Right renal pelvis (tissue), 4 donors: Measurements from ENCODE around the gene MYOM1. TPM values are rescaled to one million over a fixed set of nuclear protein-coding genes. Genes with fewer than 3 reads are reported as not detected.
"Not testable (repeated sequence)": the region's sequence is repeated elsewhere in the genome, so short reads cannot be mapped to it uniquely, and the experiment has no call there.

ENCODE experiments used
- DNase-seq, 4 donors: peaks; one replicate each; pipeline ENCODE4 v3.0.0-alpha.2; 2013; ENCODE audit warnings: low read depth in 4 of 4, low spot score in 3 of 4, missing footprints in 1 of 4
- polyA plus RNA-seq, 4 donors: library from polyadenylated mRNA; unstranded; fragments of 120-200 nt; gene quantifications; one replicate each; pipeline ENCODE4 v1.2.1, GENCODE V29; 2013; ENCODE audit not compliant: insufficient read length in 4 of 4

MYOM1 gene
- polyA plus RNA-seq, 4 donors = 4.8 to 7.9 (median 7.0) TPM

DNA sequence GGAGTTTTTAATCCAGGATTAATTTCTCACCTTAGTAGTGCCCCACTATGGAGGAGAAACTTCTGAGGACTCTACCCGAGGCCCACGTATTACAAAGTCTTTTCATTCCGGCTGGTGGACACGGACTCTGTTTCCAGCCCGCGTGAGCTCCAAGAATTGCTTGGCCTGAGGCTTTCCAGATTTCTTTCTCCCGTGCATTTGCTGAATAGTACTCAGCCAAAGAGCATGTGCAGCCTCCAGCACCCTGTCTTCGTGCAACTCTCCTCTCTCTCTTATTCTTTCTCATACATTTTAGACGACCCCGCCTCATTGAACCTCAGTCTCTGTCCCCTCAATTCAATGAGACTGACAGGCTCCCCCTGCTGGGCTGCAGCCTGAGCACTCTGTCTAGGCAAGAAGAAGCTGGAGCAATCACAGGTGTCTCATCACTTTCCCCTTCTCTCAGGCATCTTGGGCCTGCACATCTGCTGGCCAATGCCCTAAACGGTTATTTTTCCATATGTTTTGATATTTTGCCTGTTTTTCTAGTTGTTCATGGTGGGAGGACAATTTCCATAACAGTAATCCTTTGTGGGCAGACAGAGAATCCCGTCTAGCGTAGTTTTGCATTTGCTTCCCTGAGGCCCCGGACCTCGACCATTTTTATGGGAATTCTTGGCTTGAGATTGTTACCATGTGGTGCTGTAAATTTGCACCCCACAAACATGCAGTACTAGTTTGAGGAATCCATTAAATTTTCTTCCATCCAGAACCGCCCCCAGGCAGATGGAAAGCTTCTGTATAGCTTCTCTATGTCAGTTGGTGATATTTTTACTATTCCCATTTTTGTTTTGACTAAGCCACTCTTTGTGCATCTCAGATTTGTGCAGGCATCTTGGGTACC, 156.7 kb downstream of the MYOM1 start:
- DNase-seq = no peak

DNA sequence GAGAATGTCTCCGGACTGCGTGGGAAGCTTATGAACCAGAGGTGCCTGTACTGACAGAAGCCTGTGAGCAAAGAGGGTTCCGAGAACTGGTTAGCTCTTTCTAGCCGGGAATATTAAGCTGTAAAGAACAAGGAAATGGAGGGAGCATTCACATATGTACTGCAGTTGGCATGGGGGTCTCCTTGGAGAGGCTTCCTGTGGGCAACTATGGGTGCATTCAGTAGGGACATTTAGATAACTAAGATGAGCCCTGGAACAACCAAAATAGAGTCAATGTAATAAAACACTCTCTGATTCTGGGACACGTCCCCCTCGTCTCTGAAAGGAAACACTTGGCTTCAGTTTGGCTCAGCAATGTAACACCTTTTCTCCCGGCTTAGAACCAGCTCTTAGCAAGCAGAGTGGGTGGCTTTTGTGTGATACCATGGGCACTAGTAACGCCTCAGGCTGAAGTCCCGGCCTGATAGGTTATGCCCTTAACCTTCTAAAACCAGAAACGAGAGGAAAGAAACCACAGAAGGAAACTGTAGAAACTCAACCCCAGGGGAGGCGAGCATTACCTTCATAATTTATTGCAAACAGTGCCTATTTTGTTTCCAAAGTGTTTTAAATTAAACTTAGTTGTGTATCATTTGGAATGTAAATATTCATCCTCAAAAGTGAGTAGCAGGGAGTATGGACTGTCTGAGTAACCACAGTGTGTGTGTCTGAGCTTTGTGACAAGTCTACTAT, 158.0 kb downstream of the MYOM1 start:
- no peak for DNase-seq

DNA sequence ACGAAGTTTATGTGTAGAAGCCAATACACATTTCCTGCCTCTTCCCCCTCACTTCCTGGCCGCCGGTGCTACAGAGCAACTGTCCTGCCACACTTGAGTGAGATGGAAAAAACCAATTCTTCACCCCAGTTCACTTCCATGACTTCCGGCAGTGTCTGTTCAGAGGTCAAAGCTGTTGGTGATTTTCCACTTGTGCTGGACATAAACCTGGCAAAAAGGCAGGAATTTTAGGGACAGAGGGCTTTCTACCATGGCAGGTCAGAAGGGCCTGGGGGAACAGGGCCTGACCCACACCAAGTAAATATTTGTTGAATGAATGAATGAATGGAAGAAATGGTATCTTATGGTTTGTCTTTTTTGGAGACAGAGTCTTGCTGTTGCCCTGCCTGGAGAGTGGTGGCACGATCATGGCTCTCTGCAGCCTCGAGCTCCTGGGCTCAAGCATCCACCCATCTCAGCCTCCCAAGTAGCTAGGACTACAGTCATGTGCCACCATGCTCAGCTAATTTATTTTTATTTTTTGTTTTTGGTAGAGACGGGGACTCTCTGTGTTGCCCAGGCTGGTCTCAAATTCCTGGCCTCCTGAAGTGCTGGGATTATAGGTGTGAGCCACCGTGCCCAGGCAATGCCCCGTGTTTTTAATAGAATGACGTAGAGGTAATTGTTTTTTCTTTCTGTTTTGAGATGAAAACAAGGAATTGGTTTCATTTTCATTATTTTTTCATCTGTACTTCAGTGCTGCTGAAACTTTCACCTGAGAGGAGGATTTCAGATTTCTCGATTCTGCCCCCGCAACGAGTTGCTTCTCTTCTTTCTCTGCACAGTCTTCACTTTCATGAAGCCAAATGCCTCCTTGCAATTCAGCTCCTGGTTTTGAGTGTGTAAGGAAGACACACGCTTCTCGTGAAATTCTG, 158.8 kb downstream of the MYOM1 start:
- DNase-seq = no peak

DNA sequence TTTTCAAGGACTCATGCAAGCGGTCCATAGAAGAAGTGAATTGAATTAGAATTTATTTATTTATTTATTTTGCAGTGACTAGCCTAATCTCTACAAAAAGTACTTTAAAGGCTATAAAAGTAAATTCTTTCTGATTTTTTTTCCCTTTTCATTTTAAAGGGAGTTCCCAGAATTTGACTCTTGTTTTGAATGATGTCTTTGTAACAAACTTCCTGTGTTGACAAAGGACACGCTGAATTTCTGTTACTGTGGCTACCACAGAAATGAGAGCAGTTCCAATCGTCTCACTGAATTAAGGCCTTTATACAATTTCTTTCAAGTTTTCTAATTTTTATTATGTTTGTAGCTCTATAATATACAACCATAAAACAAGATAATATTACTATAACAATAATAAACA, 160.5 kb downstream of the MYOM1 start:
- no peak for DNase-seq

DNA sequence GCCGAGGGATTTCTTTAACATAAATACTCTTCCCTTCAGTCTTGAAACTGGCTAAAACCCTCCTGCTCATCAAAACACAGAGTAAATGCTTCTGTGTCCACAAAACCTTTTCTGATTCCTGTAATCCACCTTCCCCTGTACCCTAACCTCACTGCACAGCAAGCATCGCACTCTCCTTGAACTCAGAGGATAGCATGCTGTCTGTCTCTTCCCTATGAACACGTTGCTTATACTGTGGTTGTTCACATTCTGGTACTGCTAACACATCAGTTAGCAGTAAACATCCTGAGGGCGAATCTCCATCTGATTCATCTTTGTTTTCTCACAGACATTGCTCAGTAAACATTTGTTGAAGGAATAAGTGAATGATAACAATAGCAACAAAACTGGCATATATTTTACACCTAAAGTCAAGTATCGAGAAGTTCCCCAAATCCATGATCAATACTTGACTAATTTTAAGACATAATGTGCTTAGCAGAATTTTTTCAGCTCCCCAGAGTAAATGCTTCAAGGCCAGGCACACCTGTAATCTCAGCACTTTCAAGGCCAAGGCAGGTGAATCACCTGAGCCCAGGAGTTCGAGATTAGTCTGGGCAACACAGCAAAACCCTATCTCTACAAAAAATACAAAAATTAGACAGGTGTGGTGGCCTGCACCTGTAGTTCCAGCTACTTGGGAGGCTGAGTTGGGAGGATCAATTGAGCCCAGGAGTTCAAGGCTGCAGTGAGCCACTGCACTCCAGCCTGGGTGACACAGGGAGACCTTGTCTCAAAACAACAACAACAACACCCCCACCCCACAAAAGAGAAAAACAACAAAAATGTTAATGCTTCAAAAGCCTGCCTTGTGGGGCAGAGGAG, 161.2 kb downstream of the MYOM1 start:
- no peak for DNase-seq

DNA sequence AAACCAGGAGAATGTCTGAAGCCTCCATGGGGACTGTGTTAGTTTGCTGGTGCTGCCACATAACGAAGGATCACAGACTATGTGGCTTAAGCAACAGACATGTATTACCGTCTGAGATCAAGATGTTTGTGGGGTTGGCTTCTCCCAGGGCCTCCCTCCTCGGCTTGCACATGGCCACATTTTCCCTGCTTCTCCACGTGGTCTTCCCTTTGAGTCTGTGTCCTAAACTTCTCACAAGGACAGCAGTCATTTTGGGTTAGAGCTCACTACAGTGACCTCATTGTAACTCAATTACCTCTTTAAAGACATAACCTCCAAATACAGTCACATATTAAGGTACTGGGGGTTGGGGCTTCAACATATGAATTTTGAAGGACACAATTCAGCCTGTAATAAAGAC, 162.2 kb downstream of the MYOM1 start:
- no peak for DNase-seq

DNA sequence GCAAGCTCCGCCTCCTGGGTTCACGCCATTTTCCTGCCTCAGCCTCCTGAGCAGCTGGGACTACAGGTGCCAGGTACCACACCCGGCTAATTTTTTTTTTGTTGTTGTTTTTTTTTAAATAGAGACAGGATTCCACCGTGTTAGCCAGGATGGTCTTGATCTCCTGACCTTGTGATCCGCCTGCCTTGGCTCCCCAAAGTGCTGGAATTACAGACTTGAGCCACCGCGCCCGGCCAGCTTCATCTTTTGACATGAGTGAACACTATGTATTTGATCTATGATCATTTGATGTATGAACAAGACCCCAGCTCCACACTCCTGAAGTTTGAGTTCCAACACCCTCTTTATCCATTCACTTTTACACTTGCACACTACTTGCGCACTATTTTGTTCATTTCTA, 163.5 kb downstream of the MYOM1 start:
- no peak for DNase-seq

DNA sequence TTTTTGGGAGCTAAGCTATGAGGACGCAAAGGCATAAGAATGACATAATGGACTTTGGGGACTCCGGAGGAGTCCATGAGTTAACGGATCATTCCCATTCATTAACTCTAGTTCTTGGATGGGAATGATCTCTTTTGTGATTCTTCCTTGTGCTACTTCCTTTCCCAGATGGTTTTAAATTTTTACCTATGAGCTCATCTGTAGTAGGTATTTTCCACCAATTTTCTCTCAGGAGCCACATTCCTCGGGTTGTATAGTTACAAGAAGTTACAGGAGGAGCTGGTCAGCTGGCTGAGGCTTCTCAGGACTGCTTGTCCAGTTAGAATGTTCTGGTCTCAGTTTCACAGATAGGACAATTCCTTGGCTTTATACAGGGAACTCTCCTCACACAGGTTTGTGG, 164.0 kb downstream of the MYOM1 start:
- no peak for DNase-seq

DNA sequence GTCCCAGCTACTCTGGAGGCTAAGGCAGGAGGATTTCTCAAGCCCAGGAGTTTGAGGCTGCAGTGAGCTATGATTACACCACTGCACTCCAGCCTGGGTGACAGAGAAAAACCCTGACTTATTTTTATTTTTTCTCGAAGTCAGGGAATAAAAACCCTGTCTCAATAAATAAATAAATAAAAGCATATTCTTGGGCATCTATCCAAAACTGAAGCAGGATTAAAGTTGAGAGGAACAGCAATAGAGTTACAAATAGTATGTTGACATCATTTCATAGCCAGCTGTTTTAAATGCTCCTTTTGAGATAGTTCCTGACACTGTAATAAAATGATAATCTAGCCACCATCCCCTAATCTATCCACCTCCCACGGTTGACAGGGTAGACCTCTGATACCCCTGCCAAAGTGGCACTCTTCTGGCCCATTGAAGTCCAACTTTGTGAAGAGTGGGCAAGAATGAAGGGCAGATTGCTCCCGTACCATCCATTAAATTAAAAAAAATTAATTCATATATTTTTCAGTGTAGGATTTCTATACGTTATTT, 164.5 kb downstream of the MYOM1 start:
- no peak for DNase-seq

DNA sequence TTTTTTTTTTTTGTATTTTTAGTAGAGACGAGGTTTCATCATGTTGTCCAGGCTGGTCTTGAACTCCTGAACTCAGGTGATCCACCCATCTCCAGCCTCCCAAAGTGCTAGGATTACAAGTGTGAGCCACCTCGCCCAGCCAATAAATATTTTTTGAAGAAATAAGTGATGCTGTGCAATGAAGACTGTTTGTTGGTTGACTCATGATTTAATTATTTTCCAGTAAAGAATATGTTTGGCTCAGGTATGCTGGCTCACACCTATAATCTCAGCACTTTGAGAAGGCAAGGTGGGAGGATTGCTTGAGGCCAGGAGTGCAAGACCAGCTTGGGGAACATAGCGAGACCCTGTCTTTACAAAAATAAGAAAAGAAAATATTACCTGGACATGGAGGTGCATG, 165.0 kb downstream of the MYOM1 start:
- DNase-seq = no peak

DNA sequence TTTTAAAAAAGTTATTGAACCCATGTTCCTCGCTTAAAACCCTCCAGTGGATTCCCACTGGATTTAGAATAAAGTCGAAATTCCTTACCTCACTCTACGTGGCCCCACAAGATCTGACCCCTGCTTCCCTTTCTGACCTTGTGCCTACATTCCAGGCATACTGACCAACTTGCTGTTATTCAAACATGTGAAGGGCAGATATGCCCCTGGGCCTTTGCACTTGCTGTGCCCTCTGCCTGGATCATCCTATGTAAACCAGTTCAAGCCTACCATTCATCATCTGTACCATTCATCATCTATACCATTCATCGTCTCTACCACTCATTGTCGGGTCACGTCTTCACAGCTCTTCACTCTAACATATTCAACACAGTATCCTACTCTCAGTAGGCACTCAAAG, 165.6 kb downstream of the MYOM1 start:
- no peak for DNase-seq

DNA sequence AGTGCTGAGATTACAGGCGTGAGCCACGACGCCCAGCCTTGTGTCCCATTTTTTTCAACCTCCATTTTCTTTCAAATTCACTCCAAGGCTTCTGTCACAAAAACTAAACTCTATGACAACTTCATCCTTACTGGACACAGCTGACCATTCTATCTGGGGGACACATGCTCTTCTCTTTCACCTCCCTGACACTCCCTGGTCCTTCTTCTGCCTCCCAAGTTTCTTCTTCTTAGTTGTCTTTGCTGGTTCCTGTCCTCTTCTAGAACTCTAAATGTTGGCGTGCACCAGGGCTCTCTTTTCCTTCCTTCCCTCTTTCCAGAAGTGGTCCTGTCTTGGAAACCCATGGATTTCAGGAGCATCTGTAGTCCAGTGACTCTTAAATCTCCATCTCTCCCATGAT, 166.7 kb downstream of the MYOM1 start:
- no peak for DNase-seq

DNA sequence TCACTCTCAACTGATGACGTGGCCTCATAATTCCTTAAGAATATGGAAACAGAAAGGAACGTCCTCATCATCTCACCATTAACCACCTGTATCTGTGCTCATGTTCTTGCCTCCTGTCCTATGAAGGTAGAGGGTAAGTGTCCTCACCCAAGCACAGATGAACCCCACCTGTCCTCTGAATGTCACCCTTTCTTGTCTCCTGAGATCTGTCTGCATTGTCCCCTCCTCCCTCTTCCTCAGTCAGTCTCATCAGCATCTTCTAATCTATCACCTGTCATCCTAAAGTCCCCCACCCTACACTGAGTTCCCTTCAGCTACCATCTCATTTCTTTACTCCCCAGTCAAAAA, 167.4 kb downstream of the MYOM1 start:
- no peak for DNase-seq

DNA sequence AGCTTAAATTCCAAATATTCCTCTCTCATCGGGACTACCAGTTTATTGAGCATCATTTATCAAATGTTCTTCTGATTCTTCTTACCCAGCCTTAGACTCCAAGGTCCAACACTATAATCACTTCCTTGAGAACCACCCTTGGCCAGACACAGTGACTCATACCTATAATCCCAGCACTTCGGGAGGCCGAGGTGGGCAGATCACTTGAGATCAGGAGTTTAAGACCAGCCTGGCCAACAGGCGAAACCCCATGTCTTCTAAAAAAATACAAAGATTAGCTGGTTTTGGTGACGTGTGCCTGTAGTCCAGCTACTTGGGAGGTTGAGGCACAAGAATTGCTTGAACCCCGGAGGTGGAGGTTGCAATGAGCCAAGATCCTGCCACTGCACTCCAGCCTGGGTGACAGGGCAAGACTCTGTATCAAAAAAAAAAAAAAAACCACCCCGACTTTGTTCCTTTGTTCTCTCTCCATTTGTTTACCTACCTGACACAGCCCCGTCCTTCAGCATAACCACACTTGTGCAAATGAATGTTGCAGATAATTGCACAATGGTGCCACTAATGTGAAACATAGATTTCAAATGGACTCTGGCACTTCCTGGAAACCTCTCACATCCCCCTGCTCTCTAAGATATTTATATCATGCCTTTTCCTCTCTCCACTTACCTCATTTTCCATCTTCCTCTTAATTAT, 167.9 kb downstream of the MYOM1 start:
- no peak for DNase-seq

DNA sequence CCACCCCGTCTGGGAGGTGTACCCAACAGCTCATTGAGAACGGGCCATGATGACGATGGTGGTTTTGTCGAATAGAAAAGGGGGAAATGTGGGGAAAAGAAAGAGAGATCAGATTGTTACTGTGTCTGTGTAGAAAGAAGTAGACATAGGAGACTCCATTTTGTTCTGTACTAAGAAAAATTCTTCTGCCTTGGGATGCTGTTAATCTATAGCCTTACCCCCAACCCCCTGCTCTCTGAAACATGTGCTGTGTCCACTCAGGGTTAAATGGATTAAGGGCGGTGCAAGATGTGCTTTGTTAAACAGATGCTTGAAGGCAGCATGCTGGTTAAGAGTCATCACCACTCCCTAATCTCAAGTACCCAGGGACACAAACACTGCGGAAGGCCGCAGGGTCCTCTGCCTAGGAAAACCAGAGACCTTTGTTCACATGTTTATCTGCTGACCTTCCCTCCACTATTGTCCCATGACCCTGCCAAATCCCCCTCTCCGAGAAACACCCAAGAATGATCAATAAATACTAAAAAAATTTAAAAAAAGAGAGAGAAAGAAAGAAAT, 169.8 kb downstream of the MYOM1 start:
- DNase-seq = not testable (repeated sequence)

DNA sequence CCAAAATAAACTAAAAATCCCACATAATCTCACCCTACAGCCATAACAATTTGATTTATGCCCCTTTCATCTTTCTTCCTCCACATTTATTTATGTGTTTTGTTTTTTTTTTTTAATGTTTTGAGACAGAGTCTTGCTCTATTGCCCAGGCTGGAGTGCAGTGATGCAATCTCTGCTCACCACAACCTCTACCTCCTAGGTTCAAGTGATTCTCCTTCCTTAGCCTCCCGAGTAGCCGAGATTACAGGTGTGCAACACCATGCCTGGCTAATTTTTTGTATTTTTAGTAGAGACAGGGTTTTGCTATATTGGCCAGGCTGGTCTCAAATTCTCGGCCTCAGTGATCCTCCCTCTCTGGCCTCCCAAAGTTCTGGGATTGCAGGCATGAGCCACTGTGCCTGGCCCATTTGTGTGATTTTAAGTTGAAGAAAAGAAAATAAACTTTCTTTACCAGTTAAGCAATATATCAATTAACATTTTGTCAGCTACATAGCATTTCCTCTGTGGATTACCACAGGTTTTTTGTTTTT, 170.9 kb downstream of the MYOM1 start:
- DNase-seq = no peak

DNA sequence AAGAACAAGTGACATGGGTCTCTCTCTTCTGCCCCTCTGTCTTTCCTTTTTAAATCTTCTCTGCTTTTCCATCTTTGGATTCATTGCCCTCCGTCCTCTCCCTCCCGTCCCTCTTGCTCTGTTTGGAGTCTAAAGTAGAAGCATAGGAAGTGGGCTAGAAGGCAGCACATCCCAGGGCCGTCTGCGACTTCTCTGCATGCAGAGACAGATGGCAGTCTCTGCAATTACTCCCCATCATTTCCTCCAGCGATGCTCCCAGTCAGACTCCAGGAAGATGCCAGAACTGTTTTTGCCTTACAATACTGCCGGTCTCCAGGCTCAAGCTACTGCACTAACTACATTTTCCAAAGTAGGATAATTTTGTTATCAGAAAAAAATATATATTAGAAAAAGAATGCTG, 171.6 kb downstream of the MYOM1 start:
- no peak for DNase-seq

DNA sequence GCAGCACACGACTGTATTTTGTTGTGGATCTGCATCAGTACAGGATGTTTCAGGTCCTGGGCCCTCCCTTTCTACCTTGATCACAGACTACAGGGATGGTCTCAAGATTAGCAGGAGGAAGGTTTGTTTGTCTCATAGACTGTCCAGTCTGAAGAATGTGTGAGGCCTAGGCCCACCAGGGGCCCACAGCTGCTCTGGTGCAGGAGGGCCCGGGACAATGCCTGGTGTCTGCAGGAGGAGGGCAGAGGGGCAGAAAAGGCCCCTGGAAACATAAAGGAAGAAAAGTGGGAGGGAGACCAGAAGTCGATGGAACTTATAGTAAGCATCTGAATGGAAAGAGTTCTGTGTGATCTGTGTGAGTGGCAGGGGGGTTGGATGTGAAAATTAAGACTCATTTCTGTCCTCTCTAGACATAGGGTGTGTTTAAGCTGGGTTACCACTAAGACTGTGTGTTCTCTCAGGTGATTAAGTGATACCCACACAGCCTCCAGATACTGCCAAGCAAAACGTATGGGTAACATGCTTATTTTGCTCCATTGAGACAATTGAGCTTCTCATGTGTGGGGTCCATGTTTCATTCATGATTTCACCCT, 173.5 kb downstream of the MYOM1 start:
- no peak for DNase-seq
